Measurements from ENCODE around the gene ETV4.

ETV4 gene

GRCh38 chr17:43549496-43549895 is 3.4 kb upstream of the ETV4 start:
- DNase-seq (ENCODE audit: low read depth in 1 of 2, low spot score in 1 of 2), result no peak
- H3K4me3 ChIP-seq (replicated peaks; ENCODE audit: insufficient read depth, low read length), result no peak overlapping the region
- no peaks in the 10 kb centered on the region for H3K27me3 ChIP-seq (ENCODE audit: insufficient read depth, poor library complexity, severe bottlenecking)
- TF ChIP-seq SPI1 (IDR thresholded peaks at IDR 0.05; ENCODE audit: borderline replicate concordance, low read depth), result no peak
- TF ChIP-seq GABPA (IDR thresholded peaks at IDR 0.05; ENCODE audit: low read depth), result no peak
- TF ChIP-seq, protein P1, sequence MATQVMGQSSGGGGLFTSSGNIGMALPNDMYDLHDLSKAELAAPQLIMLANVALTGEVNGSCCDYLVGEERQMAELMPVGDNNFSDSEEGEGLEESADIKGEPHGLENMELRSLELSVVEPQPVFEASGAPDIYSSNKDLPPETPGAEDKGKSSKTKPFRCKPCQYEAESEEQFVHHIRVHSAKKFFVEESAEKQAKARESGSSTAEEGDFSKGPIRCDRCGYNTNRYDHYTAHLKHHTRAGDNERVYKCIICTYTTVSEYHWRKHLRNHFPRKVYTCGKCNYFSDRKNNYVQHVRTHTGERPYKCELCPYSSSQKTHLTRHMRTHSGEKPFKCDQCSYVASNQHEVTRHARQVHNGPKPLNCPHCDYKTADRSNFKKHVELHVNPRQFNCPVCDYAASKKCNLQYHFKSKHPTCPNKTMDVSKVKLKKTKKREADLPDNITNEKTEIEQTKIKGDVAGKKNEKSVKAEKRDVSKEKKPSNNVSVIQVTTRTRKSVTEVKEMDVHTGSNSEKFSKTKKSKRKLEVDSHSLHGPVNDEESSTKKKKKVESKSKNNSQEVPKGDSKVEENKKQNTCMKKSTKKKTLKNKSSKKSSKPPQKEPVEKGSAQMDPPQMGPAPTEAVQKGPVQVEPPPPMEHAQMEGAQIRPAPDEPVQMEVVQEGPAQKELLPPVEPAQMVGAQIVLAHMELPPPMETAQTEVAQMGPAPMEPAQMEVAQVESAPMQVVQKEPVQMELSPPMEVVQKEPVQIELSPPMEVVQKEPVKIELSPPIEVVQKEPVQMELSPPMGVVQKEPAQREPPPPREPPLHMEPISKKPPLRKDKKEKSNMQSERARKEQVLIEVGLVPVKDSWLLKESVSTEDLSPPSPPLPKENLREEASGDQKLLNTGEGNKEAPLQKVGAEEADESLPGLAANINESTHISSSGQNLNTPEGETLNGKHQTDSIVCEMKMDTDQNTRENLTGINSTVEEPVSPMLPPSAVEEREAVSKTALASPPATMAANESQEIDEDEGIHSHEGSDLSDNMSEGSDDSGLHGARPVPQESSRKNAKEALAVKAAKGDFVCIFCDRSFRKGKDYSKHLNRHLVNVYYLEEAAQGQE (IDR thresholded peaks at IDR 0.05; ENCODE audit: insufficient replicate concordance, low read depth), result no peak
- no peak for TF ChIP-seq CTCF (IDR thresholded peaks at IDR 0.05; ENCODE audit: insufficient read depth, low read length)
- H3K27ac ChIP-seq (replicated peaks), result no peak overlapping the region

- no peaks in the 10 kb centered on the region for H3K27me3 ChIP-seq (ENCODE audit: insufficient read depth, poor library complexity, severe bottlenecking)
- no peak for DNase-seq (ENCODE audit: low read depth in 1 of 2, low spot score in 1 of 2)
- H3K27ac ChIP-seq (replicated peaks), result no peak overlapping the region
- TF ChIP-seq POLR2AphosphoS5 (IDR thresholded peaks at IDR 0.05; ENCODE audit: low read depth) (no peak), CTCF (IDR thresholded peaks at IDR 0.05; ENCODE audit: insufficient read depth, low read length) (no peak), SPI1 (IDR thresholded peaks at IDR 0.05; ENCODE audit: borderline replicate concordance, low read depth) (no peak), GABPA (IDR thresholded peaks at IDR 0.05; ENCODE audit: low read depth) (no peak)
- TF ChIP-seq, protein P1 (IDR thresholded peaks at IDR 0.05; ENCODE audit: insufficient replicate concordance, low read depth), result no peak
- H3K4me3 ChIP-seq (replicated peaks; ENCODE audit: insufficient read depth, low read length), result no peak overlapping the region
These were observed 2.7 kb upstream of the ETV4 start for GRCh38 chr17:43548689-43549379.

GRCh38 chr17:43547659-43548256 is 1.6 kb upstream of the ETV4 start:
- TF ChIP-seq CTCF (IDR thresholded peaks at IDR 0.05; ENCODE audit: insufficient read depth, low read length) (no peak), GABPA (IDR thresholded peaks at IDR 0.05; ENCODE audit: low read depth) (no peak), POLR2AphosphoS5 (IDR thresholded peaks at IDR 0.05; ENCODE audit: low read depth) (no peak), SPI1 (IDR thresholded peaks at IDR 0.05; ENCODE audit: borderline replicate concordance, low read depth) (no peak)
- TF ChIP-seq, protein P1 (IDR thresholded peaks at IDR 0.05; ENCODE audit: insufficient replicate concordance, low read depth), result no peak

More at GRCh38 chr17:43547659-43548256, 1.6 kb upstream of the ETV4 start:
- Histone ChIP-seq H3K27me3 (ENCODE audit: insufficient read depth, poor library complexity, severe bottlenecking) (no peaks in the 10 kb centered on the region), H3K4me3 (replicated peaks; ENCODE audit: insufficient read depth, low read length) (no peak overlapping the region), H3K27ac (replicated peaks) (no peak overlapping the region)
- DNase-seq (ENCODE audit: low read depth in 1 of 2, low spot score in 1 of 2), result no peak
